Loucy (cell line): ENCODE results near the gene SMOC1.

Source experiments
- CTCF ChIP-seq: fragments of 200-600 bp; sonication (generic); conservative IDR thresholded peaks from 2 replicates; pipeline ENCODE4 v1.5.1; 2014; ENCODE audit warnings: mild to moderate bottlenecking, antibody characterized with exemption, low read length
- EZH2phosphoT487 ChIP-seq: fragments of 200-600 bp; IDR thresholded peaks from 2 replicates; pipeline ENCODE4 v1.6.1; 2018; ENCODE audit warnings: antibody characterized with exemption, mild to moderate bottlenecking, moderate library complexity, borderline replicate concordance

DNA sequence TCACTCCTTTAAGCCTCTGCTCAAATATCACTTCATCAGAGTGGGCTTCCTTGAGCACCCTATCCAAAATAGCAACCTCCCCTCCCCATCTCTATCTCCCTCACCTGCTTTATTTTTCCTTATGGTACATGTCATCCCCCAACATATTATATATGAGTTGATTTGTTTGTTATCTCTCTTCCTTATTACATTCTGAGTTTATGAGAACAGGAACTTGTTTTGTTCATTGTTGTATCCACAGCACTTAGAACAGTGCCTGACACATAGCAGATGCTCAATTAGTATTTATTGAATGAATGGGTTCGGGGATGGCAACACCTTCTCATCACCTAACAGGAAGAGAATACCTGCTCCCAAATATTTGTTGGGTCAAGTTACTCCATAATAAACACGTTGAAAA lies 24.6 kb upstream of the SMOC1 start:
- TF ChIP-seq CTCF (no peak), EZH2phosphoT487 (no peak)
